ENCODE measurements around the gene OCA2. TPM values are rescaled to one million over a fixed set of nuclear protein-coding genes. Genes with fewer than 3 reads are reported as not detected.
"Not testable (repeated sequence)": the region's sequence is repeated elsewhere in the genome, so short reads cannot be mapped to it uniquely, and the experiment has no call there.

Gene OCA2
- total RNA-seq, 1 donor from 2014 or later = 1.0 TPM

- H3K27me3 Mint-ChIP-seq (ENCODE audit: low read depth) = peaks cover 3% of the 10 kb centered on the region
- no peaks in the 10 kb centered on the region for H3K36me3 Mint-ChIP-seq
- no peak overlapping the region for H3K4me3 Mint-ChIP-seq
- H3K27ac Mint-ChIP-seq = no peak overlapping the region
- DNase-seq (ENCODE audit: low spot score in 2 of 2, unreplicated experiment in 2 of 2) = no peak
- peaks cover 4% of the 10 kb centered on the region for H3K4me1 Mint-ChIP-seq
- TF ChIP-seq CTCF (IDR thresholded peaks at IDR 0.05; ENCODE audit: unreplicated experiment) = no peak
- peaks cover 5% of the 10 kb centered on the region for H3K9me3 Mint-ChIP-seq
Observed at GRCh38 chr15:27769652-27770051, 329.5 kb downstream of the OCA2 start.

- H3K27me3 Mint-ChIP-seq (ENCODE audit: low read depth) = peaks cover 3% of the 10 kb centered on the region
- peaks cover 5% of the 10 kb centered on the region for H3K9me3 Mint-ChIP-seq
- H3K36me3 Mint-ChIP-seq = no peaks in the 10 kb centered on the region
- no peak overlapping the region for H3K27ac Mint-ChIP-seq
- H3K4me3 Mint-ChIP-seq = no peak overlapping the region
- TF ChIP-seq CTCF (IDR thresholded peaks at IDR 0.05; ENCODE audit: unreplicated experiment) = no peak
- DNase-seq (ENCODE audit: low spot score in 2 of 2, unreplicated experiment in 2 of 2) = no peak
- H3K4me1 Mint-ChIP-seq = peaks cover 4% of the 10 kb centered on the region
Observed at GRCh38 chr15:27768732-27769475, 330.2 kb downstream of the OCA2 start.

GRCh38 chr15:27767918-27768640 is 331.0 kb downstream of the OCA2 start:
- peaks cover 4% of the 10 kb centered on the region for H3K4me1 Mint-ChIP-seq
- H3K9me3 Mint-ChIP-seq = peaks cover 5% of the 10 kb centered on the region
- no peak for DNase-seq (ENCODE audit: low spot score in 2 of 2, unreplicated experiment in 2 of 2)
- H3K4me3 Mint-ChIP-seq = no peak overlapping the region
- no peaks in the 10 kb centered on the region for H3K36me3 Mint-ChIP-seq
- H3K27ac Mint-ChIP-seq = peak overlapping the region; percentile 8
- peaks cover 3% of the 10 kb centered on the region for H3K27me3 Mint-ChIP-seq (ENCODE audit: low read depth)
- no peak for TF ChIP-seq CTCF (IDR thresholded peaks at IDR 0.05; ENCODE audit: unreplicated experiment)

GRCh38 chr15:27767430-27767829 is 331.7 kb downstream of the OCA2 start:
- not testable (repeated sequence) for H3K27me3 Mint-ChIP-seq (ENCODE audit: low read depth); H3K4me1 Mint-ChIP-seq; H3K36me3 Mint-ChIP-seq; H3K27ac Mint-ChIP-seq; H3K4me3 Mint-ChIP-seq; H3K9me3 Mint-ChIP-seq; DNase-seq (ENCODE audit: low spot score in 2 of 2, unreplicated experiment in 2 of 2)

- Mint-ChIP-seq H3K36me3 (no peaks in the 10 kb centered on the region), H3K27ac (no peak overlapping the region), H3K27me3 (ENCODE audit: low read depth) (peaks cover 3% of the 10 kb centered on the region), H3K4me3 (no peak overlapping the region), H3K9me3 (peaks cover 5% of the 10 kb centered on the region), H3K4me1 (peaks cover 4% of the 10 kb centered on the region)
- TF ChIP-seq CTCF (IDR thresholded peaks at IDR 0.05; ENCODE audit: unreplicated experiment) = no peak
- DNase-seq (ENCODE audit: low spot score in 2 of 2, unreplicated experiment in 2 of 2) = no peak
Observed at GRCh38 chr15:27764339-27764738, 334.8 kb downstream of the OCA2 start.

- DNase-seq (ENCODE audit: low spot score in 2 of 2, unreplicated experiment in 2 of 2) = no peak
- H3K27me3 Mint-ChIP-seq (ENCODE audit: low read depth) = peaks cover 2% of the 10 kb centered on the region
- TF ChIP-seq CTCF (IDR thresholded peaks at IDR 0.05; ENCODE audit: unreplicated experiment) = no peak
- H3K4me3 Mint-ChIP-seq = no peak overlapping the region
- H3K27ac Mint-ChIP-seq = no peak overlapping the region
- no peaks in the 10 kb centered on the region for H3K36me3 Mint-ChIP-seq
- peaks cover 7% of the 10 kb centered on the region for H3K9me3 Mint-ChIP-seq
- peaks cover 4% of the 10 kb centered on the region for H3K4me1 Mint-ChIP-seq
Observed at GRCh38 chr15:27763514-27763913, 335.6 kb downstream of the OCA2 start.

All from mesothelial cell of epicardium (in vitro differentiated cells).